ENCODE results near the gene ABLIM1.

ABLIM1 gene

GRCh38 chr10:114427124-114427852, 230.8 kb downstream of the ABLIM1 start:
- FAIRE-seq (no peak), DNase-seq (ENCODE audit: insufficient read length, low spot score) (no peak)
- TF ChIP-seq SPI1 (IDR thresholded peaks at IDR 0.05; ENCODE audit: low read depth, low read length) (no peak), PAX5 (IDR thresholded peaks at IDR 0.05; ENCODE audit: insufficient read depth, low read length, severe bottlenecking) (no peak), POU2F2 (IDR thresholded peaks at IDR 0.05; ENCODE audit: low read depth, low read length) (no peak), TAF1 (IDR thresholded peaks at IDR 0.05; ENCODE audit: low read depth, low read length) (no peak), POLR2AphosphoS5 (IDR thresholded peaks at IDR 0.05; ENCODE audit: low read depth, low read length) (no peak), POLR2A (IDR thresholded peaks at IDR 0.05; ENCODE audit: low read depth, low read length) (no peak)

GRCh38 chr10:114426476-114426875, 231.6 kb downstream of the ABLIM1 start:
- DNase-seq (ENCODE audit: insufficient read length, low spot score) (no peak), FAIRE-seq (no peak)
- no peak for TF ChIP-seq POU2F2 (IDR thresholded peaks at IDR 0.05; ENCODE audit: low read depth, low read length)
- no peak for TF ChIP-seq PAX5 (IDR thresholded peaks at IDR 0.05; ENCODE audit: insufficient read depth, low read length, severe bottlenecking)
- TF ChIP-seq TAF1 (IDR thresholded peaks at IDR 0.05; ENCODE audit: low read depth, low read length) = no peak
- TF ChIP-seq POLR2AphosphoS5 (IDR thresholded peaks at IDR 0.05; ENCODE audit: low read depth, low read length) = no peak
- no peak for TF ChIP-seq SPI1 (IDR thresholded peaks at IDR 0.05; ENCODE audit: low read depth, low read length)
- no peak for TF ChIP-seq POLR2A (IDR thresholded peaks at IDR 0.05; ENCODE audit: low read depth, low read length)

DNA sequence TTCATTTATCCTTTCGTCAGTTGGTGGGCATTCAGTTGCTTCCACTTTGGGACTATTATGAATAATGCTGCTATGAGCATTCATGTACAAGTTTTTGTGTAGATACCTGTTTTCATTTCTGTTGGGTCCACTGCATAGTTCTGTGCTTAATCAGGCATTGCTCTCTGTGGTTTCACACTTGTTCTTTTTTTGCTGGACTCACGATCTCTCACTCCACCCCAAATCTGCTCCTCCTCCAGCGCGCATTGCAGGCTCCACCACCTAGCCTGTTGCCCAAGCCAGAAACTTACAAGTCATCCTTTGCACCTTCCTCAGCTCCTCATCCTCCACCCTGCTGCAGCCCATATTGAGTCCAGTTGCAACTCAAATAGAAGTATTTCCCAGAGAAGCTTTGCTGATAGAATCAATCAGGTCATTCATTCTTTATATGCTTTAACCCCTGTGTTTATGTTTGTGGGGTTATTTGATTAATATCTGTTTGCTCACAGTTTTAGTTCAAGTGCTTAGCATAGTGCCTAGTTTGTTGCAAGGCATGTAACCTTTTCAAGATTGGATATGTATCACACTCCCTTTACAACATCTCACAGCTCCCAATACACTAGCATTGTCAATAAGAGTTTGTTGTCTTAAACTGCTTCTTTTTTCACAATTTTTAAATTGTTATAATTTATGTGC, 237.1 kb downstream of the ABLIM1 start:
- DNase-seq (ENCODE audit: insufficient read length, low spot score) (no peak), FAIRE-seq (no peak)
- no peak for TF ChIP-seq POLR2AphosphoS5 (IDR thresholded peaks at IDR 0.05; ENCODE audit: low read depth, low read length)

- no peak for FAIRE-seq
These were observed 240.0 kb downstream of the ABLIM1 start for GRCh38 chr10:114418109-114418508.

DNA sequence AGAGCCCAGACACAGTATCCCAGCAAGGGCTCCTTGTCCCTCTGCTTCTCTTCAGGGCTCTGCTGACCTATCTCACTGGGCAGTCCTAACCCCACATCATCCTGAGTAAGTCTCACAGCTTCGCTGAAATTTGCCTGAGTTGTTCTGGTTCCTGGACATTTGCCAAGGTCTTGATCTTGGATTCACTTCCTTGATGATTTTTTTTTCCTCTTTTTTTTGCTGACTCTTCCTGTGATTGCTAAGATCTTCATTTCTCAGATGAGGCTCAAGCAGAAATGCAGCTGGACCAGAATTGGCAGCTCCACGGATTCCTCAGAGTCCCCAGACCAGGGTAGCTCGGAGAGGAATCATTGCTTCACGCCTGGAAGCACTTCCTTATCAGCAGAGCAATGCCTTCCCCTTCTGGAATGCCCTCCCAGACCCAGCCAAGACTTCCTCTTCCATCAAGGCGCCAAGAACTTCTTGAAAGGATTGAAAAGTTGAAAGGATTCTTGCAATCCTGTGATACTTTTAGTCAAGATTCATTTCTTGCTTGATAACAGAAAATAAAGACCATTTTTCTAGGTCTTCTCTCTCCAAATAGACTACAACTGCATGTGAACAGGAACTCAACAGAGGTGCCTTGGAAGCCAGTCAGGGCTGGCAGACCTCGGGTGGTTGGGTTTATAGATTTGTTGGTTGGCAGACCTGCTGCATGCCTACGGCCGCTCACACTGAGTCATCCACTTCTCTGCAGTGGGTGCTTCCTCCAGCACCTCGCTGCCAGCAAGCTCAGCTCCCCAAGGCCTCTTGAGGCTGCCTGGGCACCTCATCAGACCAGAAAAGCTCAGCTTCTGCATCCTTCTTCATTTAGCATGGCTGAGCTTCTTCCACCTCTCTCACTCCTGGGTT, 244.9 kb downstream of the ABLIM1 start:
- FAIRE-seq (no peak), DNase-seq (ENCODE audit: insufficient read length, low spot score) (no peak)
- TF ChIP-seq POLR2A (IDR thresholded peaks at IDR 0.05; ENCODE audit: low read depth, low read length) = no peak
- no peak for TF ChIP-seq TAF1 (IDR thresholded peaks at IDR 0.05; ENCODE audit: low read depth, low read length)
- no peak for TF ChIP-seq POLR2AphosphoS5 (IDR thresholded peaks at IDR 0.05; ENCODE audit: low read depth, low read length)
- TF ChIP-seq POU2F2 (IDR thresholded peaks at IDR 0.05; ENCODE audit: low read depth, low read length) = no peak
- TF ChIP-seq SPI1 (IDR thresholded peaks at IDR 0.05; ENCODE audit: low read depth, low read length) = no peak
- TF ChIP-seq PAX5 (IDR thresholded peaks at IDR 0.05; ENCODE audit: insufficient read depth, low read length, severe bottlenecking) = no peak

More at GRCh38 chr10:114418109-114418508, 240.0 kb downstream of the ABLIM1 start:
- TF ChIP-seq PAX5 (IDR thresholded peaks at IDR 0.05; ENCODE audit: insufficient read depth, low read length, severe bottlenecking) (no peak), SPI1 (IDR thresholded peaks at IDR 0.05; ENCODE audit: low read depth, low read length) (no peak), TAF1 (IDR thresholded peaks at IDR 0.05; ENCODE audit: low read depth, low read length) (no peak), POU2F2 (IDR thresholded peaks at IDR 0.05; ENCODE audit: low read depth, low read length) (no peak), POLR2A (IDR thresholded peaks at IDR 0.05; ENCODE audit: low read depth, low read length) (no peak), POLR2AphosphoS5 (IDR thresholded peaks at IDR 0.05; ENCODE audit: low read depth, low read length) (no peak)
- DNase-seq (ENCODE audit: insufficient read length, low spot score) = no peak

- no peak for FAIRE-seq
These were observed 249.1 kb downstream of the ABLIM1 start for GRCh38 chr10:114408968-114409444.

GRCh38 chr10:114408112-114408967, 249.7 kb downstream of the ABLIM1 start:
- DNase-seq (ENCODE audit: insufficient read length, low spot score) = no peak
- no peak for FAIRE-seq
- TF ChIP-seq PAX5 (IDR thresholded peaks at IDR 0.05; ENCODE audit: insufficient read depth, low read length, severe bottlenecking) (no peak), POU2F2 (IDR thresholded peaks at IDR 0.05; ENCODE audit: low read depth, low read length) (no peak), POLR2AphosphoS5 (IDR thresholded peaks at IDR 0.05; ENCODE audit: low read depth, low read length) (no peak), POLR2A (IDR thresholded peaks at IDR 0.05; ENCODE audit: low read depth, low read length) (no peak), SPI1 (IDR thresholded peaks at IDR 0.05; ENCODE audit: low read depth, low read length) (no peak), TAF1 (IDR thresholded peaks at IDR 0.05; ENCODE audit: low read depth, low read length) (no peak)

More at GRCh38 chr10:114408968-114409444, 249.1 kb downstream of the ABLIM1 start:
- TF ChIP-seq TAF1 (IDR thresholded peaks at IDR 0.05; ENCODE audit: low read depth, low read length) (no peak), POLR2AphosphoS5 (IDR thresholded peaks at IDR 0.05; ENCODE audit: low read depth, low read length) (no peak), POLR2A (IDR thresholded peaks at IDR 0.05; ENCODE audit: low read depth, low read length) (no peak), POU2F2 (IDR thresholded peaks at IDR 0.05; ENCODE audit: low read depth, low read length) (no peak), SPI1 (IDR thresholded peaks at IDR 0.05; ENCODE audit: low read depth, low read length) (no peak), PAX5 (IDR thresholded peaks at IDR 0.05; ENCODE audit: insufficient read depth, low read length, severe bottlenecking) (no peak)
- no peak for DNase-seq (ENCODE audit: insufficient read length, low spot score)

- TF ChIP-seq SPI1 (IDR thresholded peaks at IDR 0.05; ENCODE audit: low read depth, low read length) = no peak
- TF ChIP-seq POLR2A (IDR thresholded peaks at IDR 0.05; ENCODE audit: low read depth, low read length) = no peak
- TF ChIP-seq PAX5 (IDR thresholded peaks at IDR 0.05; ENCODE audit: insufficient read depth, low read length, severe bottlenecking) = no peak
- no peak for TF ChIP-seq POLR2AphosphoS5 (IDR thresholded peaks at IDR 0.05; ENCODE audit: low read depth, low read length)
- TF ChIP-seq TAF1 (IDR thresholded peaks at IDR 0.05; ENCODE audit: low read depth, low read length) = no peak
- no peak for TF ChIP-seq POU2F2 (IDR thresholded peaks at IDR 0.05; ENCODE audit: low read depth, low read length)
- FAIRE-seq (no peak), DNase-seq (ENCODE audit: insufficient read length, low spot score) (no peak)
These were observed 251.6 kb downstream of the ABLIM1 start for GRCh38 chr10:114406455-114406854.

Data from GM12891 (cell line).